ENCODE data around the gene RFX3. TPM values are rescaled to one million over a fixed set of nuclear protein-coding genes. Genes with fewer than 3 reads are reported as not detected.

The RFX3 gene
- total RNA-seq, 2 experiments from 2014 or later, result 22.9 to 24.8 TPM

GRCh38 chr9:3247211-3247610, 278.6 kb downstream of the RFX3 start:
- no peaks in the 10 kb centered on the region for H3K4me1 ChIP-seq (ENCODE audit: insufficient read depth, low read length)

GRCh38 chr9:3246241-3246640, 279.6 kb downstream of the RFX3 start:
- H3K27ac ChIP-seq (ENCODE audit: low read depth in 1 of 2, low read length in 2 of 2), result no peak overlapping the region
- no peak for DNase-seq
- Mint-ChIP-seq H3K27ac (no peak overlapping the region), H3K4me3 (no peak overlapping the region), H3K4me1 (ENCODE audit: low read depth) (no peaks in the 10 kb centered on the region), H3K27me3 (no peaks in the 10 kb centered on the region), H3K9me3 (no peaks in the 10 kb centered on the region), H3K36me3 (ENCODE audit: low read depth) (peaks cover 57% of the 10 kb centered on the region)
- no peak for TF ChIP-seq CTCF (IDR thresholded peaks at IDR 0.05)
- ChIA-PET POLR2A (no interaction called here), CTCF (interaction anchor here (1.0 kb wide), 1 partner anchor 195 kb away, joined by 3 read pairs; no protein-coding TSS in a partner anchor)
- no peaks in the 10 kb centered on the region for H3K27me3 ChIP-seq (ENCODE audit: control insufficient read depth in 1 of 2, insufficient read depth in 2 of 2, low read length in 2 of 2)
- H3K9me3 ChIP-seq (ENCODE audit: control insufficient read depth in 1 of 2, insufficient read depth in 1 of 2, low read length in 2 of 2), result no peaks in the 10 kb centered on the region
- intact Hi-C loops (cut with DNase I, micrococcal nuclease), result no loop called here
- H3K36me3 ChIP-seq (ENCODE audit: insufficient read depth, low read length), result peaks cover 21% of the 10 kb centered on the region
- no peaks in the 10 kb centered on the region for H3K4me1 ChIP-seq (ENCODE audit: insufficient read depth, low read length)
- ATAC-seq (ENCODE audit: poor library complexity), result no peak
- H3K4me3 ChIP-seq (ENCODE audit: low read length), result no peak overlapping the region

More at GRCh38 chr9:3247211-3247610, 278.6 kb downstream of the RFX3 start:
- H3K27me3 ChIP-seq (ENCODE audit: control insufficient read depth in 1 of 2, insufficient read depth in 2 of 2, low read length in 2 of 2), result no peaks in the 10 kb centered on the region
- H3K27ac Mint-ChIP-seq, result no peak overlapping the region
- no peaks in the 10 kb centered on the region for H3K9me3 ChIP-seq (ENCODE audit: control insufficient read depth in 1 of 2, insufficient read depth in 1 of 2, low read length in 2 of 2)
- TF ChIP-seq CTCF (IDR thresholded peaks at IDR 0.05), result no peak
- DNase-seq (no peak), ATAC-seq (ENCODE audit: poor library complexity) (no peak)
- POLR2A ChIA-PET, result no interaction called here
- intact Hi-C loops (cut with DNase I, micrococcal nuclease), result no loop called here
- H3K36me3 ChIP-seq (ENCODE audit: insufficient read depth, low read length), result peaks cover 21% of the 10 kb centered on the region
- H3K9me3 Mint-ChIP-seq, result no peaks in the 10 kb centered on the region
- no peaks in the 10 kb centered on the region for H3K4me1 Mint-ChIP-seq (ENCODE audit: low read depth)
- peaks cover 61% of the 10 kb centered on the region for H3K36me3 Mint-ChIP-seq (ENCODE audit: low read depth)
- H3K27me3 Mint-ChIP-seq, result no peaks in the 10 kb centered on the region
- H3K4me3 Mint-ChIP-seq, result no peak overlapping the region
- no peak overlapping the region for H3K4me3 ChIP-seq (ENCODE audit: low read length)
- no peak overlapping the region for H3K27ac ChIP-seq (ENCODE audit: low read depth in 1 of 2, low read length in 2 of 2)
- CTCF ChIA-PET, result interaction anchor here (1.0 kb wide), 1 partner anchor 194 kb away, joined by 3 read pairs; no protein-coding TSS in a partner anchor

GRCh38 chr9:3244963-3245653, 280.7 kb downstream of the RFX3 start:
- H3K36me3 ChIP-seq (ENCODE audit: insufficient read depth, low read length), result peaks cover 21% of the 10 kb centered on the region
- no peak overlapping the region for H3K27ac ChIP-seq (ENCODE audit: low read depth in 1 of 2, low read length in 2 of 2)
- no peak overlapping the region for H3K4me3 ChIP-seq (ENCODE audit: low read length)
- ATAC-seq (ENCODE audit: poor library complexity) (no peak), DNase-seq (peak in 2 of 14 experiments; percentile 10 to 34)
- no peaks in the 10 kb centered on the region for H3K4me1 ChIP-seq (ENCODE audit: insufficient read depth, low read length)
- H3K4me3 Mint-ChIP-seq, result no peak overlapping the region
- no peak overlapping the region for H3K27ac Mint-ChIP-seq
- no peak for TF ChIP-seq CTCF (IDR thresholded peaks at IDR 0.05)
- H3K9me3 ChIP-seq (ENCODE audit: control insufficient read depth in 1 of 2, insufficient read depth in 1 of 2, low read length in 2 of 2), result no peaks in the 10 kb centered on the region
- H3K4me1 Mint-ChIP-seq (ENCODE audit: low read depth), result no peaks in the 10 kb centered on the region
- ChIA-PET POLR2A (no interaction called here), CTCF (no interaction called here)
- no peaks in the 10 kb centered on the region for H3K27me3 Mint-ChIP-seq
- no peaks in the 10 kb centered on the region for H3K27me3 ChIP-seq (ENCODE audit: control insufficient read depth in 1 of 2, insufficient read depth in 2 of 2, low read length in 2 of 2)
- intact Hi-C loops (cut with DNase I, micrococcal nuclease), result loop anchor here (5.0 kb wide), 4 partner anchors 197 to 877 kb away; no protein-coding TSS in a partner anchor
- peaks cover 48% of the 10 kb centered on the region for H3K36me3 Mint-ChIP-seq (ENCODE audit: low read depth)
- no peaks in the 10 kb centered on the region for H3K9me3 Mint-ChIP-seq
